Forelimb muscle (tissue), 1 donor: ENCODE results near the gene COPS3. TPM values are rescaled to one million over a fixed set of nuclear protein-coding genes. Genes with fewer than 3 reads are reported as not detected.

ENCODE experiments used
- DNase-seq: peaks from one replicate; pipeline ENCODE4 v3.0.0-alpha.2; 2013; ENCODE audit warnings: low read depth
- polyA plus RNA-seq: library from polyadenylated mRNA; unstranded; fragments of 120-200 nt; gene quantifications from one replicate; pipeline ENCODE4 v1.2.1, GENCODE V29; 2013; ENCODE audit not compliant: insufficient read length

Gene COPS3
- polyA plus RNA-seq = 76.9 TPM

- DNase-seq = peak; percentile 97
Observed at GRCh38 chr17:17280613-17281549, at the start of gene COPS3. Gene COPS3 (minus strand): TSS chr17:17281246. CDS start chr17:17281186, 60 bp downstream.

GRCh38 chr17:17328251-17328650 lies 47.2 kb upstream of the COPS3 start:
- no peak for DNase-seq

- no peak for DNase-seq
Observed at GRCh38 chr17:17326275-17326875, 45.3 kb upstream of the COPS3 start.

GRCh38 chr17:17325816-17326215 lies 44.8 kb upstream of the COPS3 start:
- no peak for DNase-seq

GRCh38 chr17:17325228-17325627 lies 44.2 kb upstream of the COPS3 start:
- no peak for DNase-seq

- DNase-seq = no peak
Observed at GRCh38 chr17:17324616-17325015, 43.6 kb upstream of the COPS3 start.

- no peak for DNase-seq
Observed at GRCh38 chr17:17322516-17323510, 41.8 kb upstream of the COPS3 start.

- no peak for DNase-seq
Observed at GRCh38 chr17:17321356-17322025, 40.4 kb upstream of the COPS3 start.

- no peak for DNase-seq
Observed at GRCh38 chr17:17320911-17321220, 39.8 kb upstream of the COPS3 start.

- DNase-seq = no peak
Observed at GRCh38 chr17:17320188-17320910, 39.3 kb upstream of the COPS3 start.

- no peak for DNase-seq
Observed at GRCh38 chr17:17315142-17315821, 34.2 kb upstream of the COPS3 start.

- DNase-seq = no peak
Observed at GRCh38 chr17:17314501-17315071, 33.5 kb upstream of the COPS3 start.

- no peak for DNase-seq
Observed at GRCh38 chr17:17313350-17313991, 32.4 kb upstream of the COPS3 start.

GRCh38 chr17:17309356-17309755 lies 28.3 kb upstream of the COPS3 start:
- no peak for DNase-seq

GRCh38 chr17:17305281-17305801 lies 24.3 kb upstream of the COPS3 start:
- DNase-seq = no peak

GRCh38 chr17:17304521-17304985 lies 23.5 kb upstream of the COPS3 start:
- no peak for DNase-seq

GRCh38 chr17:17303847-17304490 lies 22.9 kb upstream of the COPS3 start:
- DNase-seq = no peak
